Stimulated activated CD8-positive, alpha-beta memory T cell treated with anti-CD3 and anti-CD28 coated beads, Interleukin-12 subunit alpha, Interleukin-12 subunit beta, amount 100 ng/mL, for 24 hours (primary cell): Measurements from ENCODE around the gene MOV10.

Experiments
- DNase-seq: peaks from one replicate; pipeline ENCODE4 v3.0.0-alpha.2; 2020; ENCODE audit errors: extremely low read depth

Gene MOV10

GRCh38 chr1:112731451-112731850, 57.0 kb downstream of the MOV10 start:
- no peak for DNase-seq

GRCh38 chr1:112735752-112736151, 61.3 kb downstream of the MOV10 start:
- DNase-seq = no peak

- DNase-seq = no peak
Measured at GRCh38 chr1:112737573-112737972, 63.1 kb downstream of the MOV10 start.

GRCh38 chr1:112743174-112744008, 68.9 kb downstream of the MOV10 start:
- DNase-seq = no peak

- no peak for DNase-seq
Measured at GRCh38 chr1:112744009-112744578, 69.6 kb downstream of the MOV10 start.

GRCh38 chr1:112748396-112748795, 73.9 kb downstream of the MOV10 start:
- no peak for DNase-seq
